Natural killer cell (primary cell): Measurements from ENCODE around the gene CCDC66. TPM values are rescaled to one million over a fixed set of nuclear protein-coding genes. Genes with fewer than 3 reads are reported as not detected.

Source experiments
- ATAC-seq, 3 donors: fragments of 150-1000 bp in 2 of 3; fragments of 200-7000 bp in 1 of 3; cut with Tn5 transposase; 1 replicate in 1 of 3; 2 replicates in 2 of 3; pipeline ENCODE4 v1.10.0; 2021; ENCODE audit warnings: mild to moderate bottlenecking in 2 of 3, moderate library complexity in 2 of 3
- DNase-seq, 2 donors: peaks; one replicate each; pipeline versions ENCODE4 v3.0.0 to v3.0.0-alpha.2; 2013 to 2021; ENCODE audit warnings: mixed read lengths in 1 of 2
- H3K27ac ChIP-seq: one replicate; pipeline ENCODE4 v1.5.1; 2013; ENCODE audit warnings: mild to moderate bottlenecking, low read length
- H3K27me3 ChIP-seq: one replicate; pipeline ENCODE4 v1.6.1; 2013; ENCODE audit warnings: low read length; ENCODE audit not compliant: control insufficient read depth, insufficient read depth
- H3K36me3 ChIP-seq: one replicate; pipeline ENCODE4 v1.6.1; 2013; ENCODE audit warnings: low read length; ENCODE audit not compliant: control insufficient read depth, insufficient read depth
- H3K4me1 ChIP-seq: one replicate; pipeline ENCODE4 v1.6.1; 2013; ENCODE audit warnings: low read length; ENCODE audit not compliant: control insufficient read depth, insufficient read depth
- H3K4me3 ChIP-seq: one replicate; pipeline ENCODE4 v1.5.1; 2013; ENCODE audit warnings: low read length
- H3K9me3 ChIP-seq: one replicate; pipeline ENCODE4 v1.6.1; 2013; ENCODE audit warnings: low read length; ENCODE audit not compliant: control insufficient read depth, insufficient read depth
- H3K27ac Mint-ChIP-seq, 2 donors: one replicate each; pipeline ENCODE4 v1.8.0; 2022; ENCODE audit warnings: mild to moderate bottlenecking in 2 of 2, mixed read lengths in 2 of 2, moderate library complexity in 1 of 2
- H3K27me3 Mint-ChIP-seq, 2 donors: one replicate each; pipeline ENCODE4 v1.8.0; 2022; ENCODE audit warnings: low read depth in 2 of 2, mixed read lengths in 2 of 2
- H3K36me3 Mint-ChIP-seq: one replicate; pipeline ENCODE4 v1.8.0; 2022; ENCODE audit warnings: mixed read lengths
- H3K4me1 Mint-ChIP-seq, 2 donors: one replicate each; pipeline ENCODE4 v1.8.0; 2022; ENCODE audit warnings: mixed read lengths in 2 of 2
- H3K4me3 Mint-ChIP-seq: one replicate; pipeline ENCODE4 v1.8.0; 2022; ENCODE audit warnings: mild to moderate bottlenecking, moderate library complexity, mixed read lengths
- H3K9me3 Mint-ChIP-seq, 2 donors: one replicate each; pipeline ENCODE4 v1.8.0; 2022; ENCODE audit warnings: mixed read lengths in 2 of 2
- CTCF ChIP-seq: fragments of 200-600 bp; IDR thresholded peaks from one replicate; pipeline ENCODE4 v1.8.0; 2022; ENCODE audit warnings: antibody characterized with exemption
- WGBS: methylation state at CpG from one replicate; pipeline ENCODE4 v1.1.7; 2013; ENCODE audit warnings: missing lambda C conversion rate; ENCODE audit not compliant: insufficient coverage; 5-methylcytosine and 5-hydroxymethylcytosine counted together
- intact Hi-C: fragments of 100-400 bp; cut with micrococcal nuclease; formaldehyde crosslinking; loops from one replicate; pipeline ENCODE4 v1.14.2; 2022
- total RNA-seq, 4 donors: library from RNA; stranded (reverse); fragments of 120-200 nt in 1 of 4; gene quantifications; one replicate each; pipeline versions ENCODE4 v1.2.3 to v1.2.4, GENCODE V29; 2013 to 2022

The CCDC66 gene
- total RNA-seq, 3 donors from 2014 or later (not counting 1 experiment from before 2014, with no cell fraction given) = 25.5 to 36.0 (median 35.0) TPM

GRCh38 chr3:56645407-56645806, 88.4 kb downstream of the CCDC66 start:
- H3K27ac ChIP-seq = no peak overlapping the region
- H3K4me1 ChIP-seq = no peaks in the 10 kb centered on the region
- no peak for TF ChIP-seq CTCF
- intact Hi-C loops = no loop called here
- 100% methylated on average over 1 of the region's 2 CpGs for WGBS
- no peak overlapping the region for H3K4me3 ChIP-seq
- Mint-ChIP-seq H3K36me3 (peaks cover 23% of the 10 kb centered on the region), H3K9me3 (no peaks in the 10 kb centered on the region), H3K27ac (peak overlapping the region in 1 of 2 donors; percentile 56), H3K4me3 (no peak overlapping the region), H3K27me3 (no peaks in the 10 kb centered on the region), H3K4me1 (peaks cover 32 to 36% of the 10 kb centered on the region in 2 donors)
- H3K9me3 ChIP-seq = no peaks in the 10 kb centered on the region
- peaks cover 79% of the 10 kb centered on the region for H3K36me3 ChIP-seq
- DNase-seq (no peak), ATAC-seq (no peak)
- H3K27me3 ChIP-seq = no peaks in the 10 kb centered on the region

GRCh38 chr3:56654460-56654859, 97.5 kb downstream of the CCDC66 start:
- Histone ChIP-seq H3K4me1 (no peaks in the 10 kb centered on the region), H3K9me3 (peaks cover 6% of the 10 kb centered on the region), H3K27me3 (no peaks in the 10 kb centered on the region), H3K27ac (no peak overlapping the region), H3K4me3 (no peak overlapping the region), H3K36me3 (peaks cover 65% of the 10 kb centered on the region)
- 100% methylated on average over 1 of the region's 1 CpG for WGBS
- Mint-ChIP-seq H3K4me1 (peaks cover 42 to 60% of the 10 kb centered on the region in 2 donors), H3K36me3 (peaks cover 37% of the 10 kb centered on the region), H3K4me3 (no peak overlapping the region), H3K27ac (peak overlapping the region; percentile 72), H3K9me3 (peaks cover 2 to 6% of the 10 kb centered on the region in 2 donors), H3K27me3 (no peaks in the 10 kb centered on the region)
- DNase-seq = no peak
- intact Hi-C loops = no loop called here
- no peak for TF ChIP-seq CTCF
- no peak for ATAC-seq

GRCh38 chr3:56655709-56656108, 98.7 kb downstream of the CCDC66 start:
- H3K4me1 ChIP-seq = no peaks in the 10 kb centered on the region
- H3K4me1 Mint-ChIP-seq = peaks cover 33 to 59% of the 10 kb centered on the region in 2 donors
- H3K36me3 Mint-ChIP-seq = peaks cover 41% of the 10 kb centered on the region
- H3K27ac ChIP-seq = no peak overlapping the region
- TF ChIP-seq CTCF = no peak
- no peak overlapping the region for H3K4me3 Mint-ChIP-seq
- intact Hi-C loops = no loop called here
- peaks cover 69% of the 10 kb centered on the region for H3K36me3 ChIP-seq
- H3K27me3 ChIP-seq = no peaks in the 10 kb centered on the region
- WGBS = no CpG with 5 or more reads among the region's 1 CpG
- peak overlapping the region in 1 of 2 donors; percentile 72 for H3K27ac Mint-ChIP-seq
- no peaks in the 10 kb centered on the region for H3K27me3 Mint-ChIP-seq
- no peak for DNase-seq
- no peak overlapping the region for H3K4me3 ChIP-seq
- peaks cover 6% of the 10 kb centered on the region for H3K9me3 ChIP-seq
- H3K9me3 Mint-ChIP-seq = peaks cover 2 to 6% of the 10 kb centered on the region in 2 donors
- ATAC-seq = no peak

- ATAC-seq (no peak), DNase-seq (no peak)
- peaks cover 22% of the 10 kb centered on the region for H3K36me3 Mint-ChIP-seq
- H3K27ac ChIP-seq = no peak overlapping the region
- no peaks in the 10 kb centered on the region for H3K4me1 ChIP-seq
- intact Hi-C loops = no loop called here
- no peaks in the 10 kb centered on the region for H3K9me3 ChIP-seq
- WGBS = 100% methylated on average over 2 of the region's 2 CpGs
- H3K4me1 Mint-ChIP-seq = peaks cover 16 to 23% of the 10 kb centered on the region in 2 donors
- no peaks in the 10 kb centered on the region for H3K9me3 Mint-ChIP-seq
- H3K27me3 ChIP-seq = no peaks in the 10 kb centered on the region
- TF ChIP-seq CTCF = no peak
- peak overlapping the region in 1 of 2 donors; percentile 12 for H3K27ac Mint-ChIP-seq
- H3K4me3 Mint-ChIP-seq = no peak overlapping the region
- H3K27me3 Mint-ChIP-seq = no peaks in the 10 kb centered on the region
- H3K36me3 ChIP-seq = peaks cover 85% of the 10 kb centered on the region
- no peak overlapping the region for H3K4me3 ChIP-seq
These were observed 107.8 kb downstream of the CCDC66 start for GRCh38 chr3:56664823-56665222.
